Stimulated activated CD4-positive, alpha-beta T cell treated with anti-CD3 and anti-CD28 coated beads, Interleukin-15, amount 100 ng/mL, for 48 hours (primary cell): ENCODE measurements around the gene CNTNAP2.

Source experiments
- DNase-seq, 2 donors: peaks; one replicate each; pipeline ENCODE4 v3.0.0-alpha.2; 2020; ENCODE audit warnings: low read depth in 2 of 2

Gene CNTNAP2

GRCh38 chr7:146423446-146423845, 306.8 kb downstream of the CNTNAP2 start:
- no peak for DNase-seq

- no peak for DNase-seq
Measured at GRCh38 chr7:146424084-146424483, 307.5 kb downstream of the CNTNAP2 start.

- DNase-seq: no peak
Measured at GRCh38 chr7:146433501-146433900, 316.9 kb downstream of the CNTNAP2 start.

- DNase-seq: no peak
Measured at GRCh38 chr7:146443102-146443501, 326.5 kb downstream of the CNTNAP2 start.

GRCh38 chr7:146449625-146450024, 333.0 kb downstream of the CNTNAP2 start:
- no peak for DNase-seq

- DNase-seq: no peak
Measured at GRCh38 chr7:146455091-146455655, 338.6 kb downstream of the CNTNAP2 start.

GRCh38 chr7:146479040-146479439, 362.4 kb downstream of the CNTNAP2 start:
- no peak for DNase-seq

- no peak for DNase-seq
Measured at GRCh38 chr7:146486519-146486918, 369.9 kb downstream of the CNTNAP2 start.

- DNase-seq: no peak
Measured at GRCh38 chr7:146492017-146492416, 375.4 kb downstream of the CNTNAP2 start.

- no peak for DNase-seq
Measured at GRCh38 chr7:146494952-146495596, 378.5 kb downstream of the CNTNAP2 start.

- DNase-seq: no peak
Measured at GRCh38 chr7:146496657-146497056, 380.1 kb downstream of the CNTNAP2 start.

GRCh38 chr7:146499970-146500369, 383.4 kb downstream of the CNTNAP2 start:
- DNase-seq: no peak

- no peak for DNase-seq
Measured at GRCh38 chr7:146503844-146504243, 387.2 kb downstream of the CNTNAP2 start.

- no peak for DNase-seq
Measured at GRCh38 chr7:146510088-146510680, 393.6 kb downstream of the CNTNAP2 start.

- no peak for DNase-seq
Measured at GRCh38 chr7:146514304-146514703, 397.7 kb downstream of the CNTNAP2 start.

- no peak for DNase-seq
Measured at GRCh38 chr7:146528581-146528980, 412.0 kb downstream of the CNTNAP2 start.

- DNase-seq: no peak
Measured at GRCh38 chr7:146539836-146540235, 423.2 kb downstream of the CNTNAP2 start.

GRCh38 chr7:146542101-146542500, 425.5 kb downstream of the CNTNAP2 start:
- no peak for DNase-seq

GRCh38 chr7:146544748-146545147, 428.1 kb downstream of the CNTNAP2 start:
- no peak for DNase-seq

- DNase-seq: no peak
Measured at GRCh38 chr7:146548816-146549215, 432.2 kb downstream of the CNTNAP2 start.

GRCh38 chr7:146554556-146554955, 438.0 kb downstream of the CNTNAP2 start:
- no peak for DNase-seq

- DNase-seq: no peak
Measured at GRCh38 chr7:146557971-146558469, 441.4 kb downstream of the CNTNAP2 start.

GRCh38 chr7:146565872-146566271, 449.3 kb downstream of the CNTNAP2 start:
- no peak for DNase-seq
